Esophagus squamous epithelium (tissue), 5 donors: ENCODE measurements around the gene HSF2BP. TPM values are rescaled to one million over a fixed set of nuclear protein-coding genes. Genes with fewer than 3 reads are reported as not detected.
"Not testable (repeated sequence)": the region's sequence is repeated elsewhere in the genome, so short reads cannot be mapped to it uniquely, and the experiment has no call there.

ENCODE experiments used
- DNase-seq: peaks from one replicate; lab custom pipeline; 2025; lab: John Stamatoyannopoulos, UW
- H3K27ac ChIP-seq, 4 donors: fragments of 200-600 bp; sonication (generic); one replicate each; pipeline ENCODE4 v1.5.1; 2016 to 2019; ENCODE audit warnings: mild to moderate bottlenecking in 1 of 4
- H3K27me3 ChIP-seq, 4 donors: fragments of 200-600 bp; sonication (generic); 1 replicate in 3 of 4; 2 replicates in 1 of 4; pipeline versions ENCODE4 v1.5.1 to v1.6.0; 2017 to 2021; ENCODE audit warnings: antibody characterized with exemption in 1 of 4
- H3K36me3 ChIP-seq, 3 donors: fragments of 200-600 bp; sonication (generic); one replicate each; pipeline ENCODE4 v1.5.1; 2016 to 2019
- H3K4me1 ChIP-seq, 3 donors: fragments of 200-600 bp; sonication (generic); one replicate each; pipeline ENCODE4 v1.5.1; 2017 to 2019
- H3K4me3 ChIP-seq, 4 donors: fragments of 200-600 bp; sonication (generic); 1 replicate in 3 of 4; 2 replicates in 1 of 4; pipeline ENCODE4 v1.5.1; 2016 to 2019; ENCODE audit warnings: mild to moderate bottlenecking in 2 of 4, moderate library complexity in 1 of 4
- H3K9me3 ChIP-seq, 3 donors: fragments of 200-600 bp; sonication (generic); one replicate each; pipeline ENCODE4 v1.5.1; 2016 to 2019
- POLR2A ChIP-seq, 4 donors: fragments of 450-650 bp; IDR thresholded peaks; one replicate each; pipeline ENCODE4 v1.6.1; 2017; ENCODE audit warnings: antibody characterized with exemption in 4 of 4, mild to moderate bottlenecking in 4 of 4, moderate library complexity in 3 of 4
- WGBS, 2 donors: methylation state at CpG; one replicate each; pipeline ENCODE4 v1.1.5; 2018; 5-methylcytosine and 5-hydroxymethylcytosine counted together
- intact Hi-C: fragments of 100-400 bp; cut with DNase I; formaldehyde crosslinking; loops from one replicate; pipeline ENCODE4 v1.15.0; 2022
- total RNA-seq, 4 donors: library from RNA; depleted of rRNA; stranded (reverse); fragments of >200 nt; gene quantifications; one replicate each; pipeline ENCODE4 v1.1.0, GENCODE V29; 2016
- TF ChIP-seq, protein P1 (sequence below), 6 experiments: fragments of 450-650 bp in 4 of 6; fragments of 200-600 bp in 2 of 6; sonication (generic) in 2 of 6; IDR thresholded peaks; one replicate each; pipeline ENCODE4 v1.5.1; 2016 to 2019; ENCODE audit warnings: antibody characterized with exemption in 6 of 6, mild to moderate bottlenecking in 4 of 6, moderate library complexity in 4 of 6
- donor health status: DM: yes; HTN: yes; CAD: no.

Gene HSF2BP
- total RNA-seq, 4 donors from 2014 or later = 0.35 to 1.1 (median 0.76) TPM; not detected in 1

DNA sequence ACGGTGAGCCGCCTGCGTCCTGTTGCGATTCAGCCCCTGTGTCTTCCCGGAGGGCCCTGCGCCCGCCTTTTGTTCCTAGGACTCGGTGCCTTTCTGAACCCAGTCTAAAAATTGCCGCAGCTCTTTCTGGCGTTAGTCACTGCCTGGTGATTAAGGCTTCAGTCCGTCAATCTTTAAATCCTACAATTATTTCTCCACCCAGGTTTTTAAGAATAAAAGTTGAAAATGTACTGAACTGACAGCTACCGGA lies 43.4 kb upstream of the HSF2BP start:
- Histone ChIP-seq H3K27me3 (no peaks in the 10 kb centered on the region), H3K9me3 (no peaks in the 10 kb centered on the region), H3K4me1 (peaks cover 13 to 33% (median 15%) of the 10 kb centered on the region in 3 donors), H3K4me3 (peak overlapping the region in 3 of 4 donors; percentile 9 to 26 (median 18)), H3K36me3 (no peaks in the 10 kb centered on the region), H3K27ac (peak overlapping the region in 3 of 4 donors; percentile 70 to 81 (median 80))
- intact Hi-C loops = no loop called here
- DNase-seq = no peak
- TF ChIP-seq, protein P1, sequence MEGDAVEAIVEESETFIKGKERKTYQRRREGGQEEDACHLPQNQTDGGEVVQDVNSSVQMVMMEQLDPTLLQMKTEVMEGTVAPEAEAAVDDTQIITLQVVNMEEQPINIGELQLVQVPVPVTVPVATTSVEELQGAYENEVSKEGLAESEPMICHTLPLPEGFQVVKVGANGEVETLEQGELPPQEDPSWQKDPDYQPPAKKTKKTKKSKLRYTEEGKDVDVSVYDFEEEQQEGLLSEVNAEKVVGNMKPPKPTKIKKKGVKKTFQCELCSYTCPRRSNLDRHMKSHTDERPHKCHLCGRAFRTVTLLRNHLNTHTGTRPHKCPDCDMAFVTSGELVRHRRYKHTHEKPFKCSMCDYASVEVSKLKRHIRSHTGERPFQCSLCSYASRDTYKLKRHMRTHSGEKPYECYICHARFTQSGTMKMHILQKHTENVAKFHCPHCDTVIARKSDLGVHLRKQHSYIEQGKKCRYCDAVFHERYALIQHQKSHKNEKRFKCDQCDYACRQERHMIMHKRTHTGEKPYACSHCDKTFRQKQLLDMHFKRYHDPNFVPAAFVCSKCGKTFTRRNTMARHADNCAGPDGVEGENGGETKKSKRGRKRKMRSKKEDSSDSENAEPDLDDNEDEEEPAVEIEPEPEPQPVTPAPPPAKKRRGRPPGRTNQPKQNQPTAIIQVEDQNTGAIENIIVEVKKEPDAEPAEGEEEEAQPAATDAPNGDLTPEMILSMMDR (IDR thresholded peaks at IDR 0.05) = no peak
- TF ChIP-seq POLR2A (IDR thresholded peaks at IDR 0.05) = no peak
- 32 to 33% methylated on average over 4 to 12 of the region's 12 CpGs for WGBS, 2 donors

DNA sequence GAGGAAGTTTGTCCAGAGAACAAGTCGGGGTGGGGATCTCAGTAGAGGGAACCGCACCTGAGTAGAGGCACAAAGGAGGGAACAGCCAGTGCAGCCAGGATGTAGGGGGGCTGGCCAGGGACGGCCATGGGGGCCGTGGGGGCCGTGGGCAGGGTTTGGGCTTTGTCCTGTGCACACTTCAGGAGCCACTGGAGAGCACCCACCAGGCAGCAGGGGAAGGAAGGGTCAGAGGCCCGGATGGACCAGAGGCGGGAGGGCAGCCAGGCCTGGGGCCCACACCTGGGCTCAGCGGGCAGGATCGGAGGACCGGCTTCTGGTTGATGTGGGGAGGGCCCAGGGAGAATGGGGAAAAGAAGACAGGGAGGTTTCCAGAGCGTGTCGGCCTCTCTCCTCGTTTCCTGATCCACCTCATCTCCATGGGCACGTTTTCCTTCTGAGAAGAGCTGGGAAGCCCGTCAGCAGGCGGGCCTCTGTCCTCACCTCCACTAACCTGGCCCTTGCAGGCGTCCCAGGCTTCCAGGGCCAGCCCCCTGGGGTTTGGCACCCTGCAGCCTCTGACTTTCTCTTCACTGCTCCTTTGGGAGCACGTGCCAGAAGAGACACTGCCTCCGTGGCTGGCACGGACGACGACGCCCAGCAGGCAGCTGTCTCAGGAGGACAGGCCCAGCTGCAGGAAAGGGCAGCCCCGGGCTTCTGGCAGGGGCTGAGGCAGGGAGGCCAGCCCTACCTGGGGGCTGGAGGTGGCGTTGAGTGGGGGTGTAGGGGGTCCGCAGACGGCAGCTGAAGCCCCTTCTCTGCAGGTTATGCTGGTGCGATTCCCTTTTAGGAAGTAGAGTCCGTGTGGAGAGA lies 42.9 kb upstream of the HSF2BP start:
- peaks cover 13 to 33% (median 15%) of the 10 kb centered on the region in 3 donors for H3K4me1 ChIP-seq
- H3K4me3 ChIP-seq = peak overlapping the region in 3 of 4 donors; percentile 9 to 26 (median 18)
- TF ChIP-seq POLR2A (IDR thresholded peaks at IDR 0.05) = no peak
- TF ChIP-seq, protein P1 (IDR thresholded peaks at IDR 0.05) = no peak
- H3K27ac ChIP-seq = peak overlapping the region in 3 of 4 donors; percentile 70 to 81 (median 80)
- peaks cover 0 to under 1% (median 0%) of the 10 kb centered on the region in 3 donors for H3K36me3 ChIP-seq
- no peaks in the 10 kb centered on the region for H3K27me3 ChIP-seq
- intact Hi-C loops = no loop called here
- no peaks in the 10 kb centered on the region for H3K9me3 ChIP-seq
- 68 to 69% methylated on average over 15 to 17 of the region's 29 CpGs for WGBS, 2 donors
- DNase-seq = no peak

DNA sequence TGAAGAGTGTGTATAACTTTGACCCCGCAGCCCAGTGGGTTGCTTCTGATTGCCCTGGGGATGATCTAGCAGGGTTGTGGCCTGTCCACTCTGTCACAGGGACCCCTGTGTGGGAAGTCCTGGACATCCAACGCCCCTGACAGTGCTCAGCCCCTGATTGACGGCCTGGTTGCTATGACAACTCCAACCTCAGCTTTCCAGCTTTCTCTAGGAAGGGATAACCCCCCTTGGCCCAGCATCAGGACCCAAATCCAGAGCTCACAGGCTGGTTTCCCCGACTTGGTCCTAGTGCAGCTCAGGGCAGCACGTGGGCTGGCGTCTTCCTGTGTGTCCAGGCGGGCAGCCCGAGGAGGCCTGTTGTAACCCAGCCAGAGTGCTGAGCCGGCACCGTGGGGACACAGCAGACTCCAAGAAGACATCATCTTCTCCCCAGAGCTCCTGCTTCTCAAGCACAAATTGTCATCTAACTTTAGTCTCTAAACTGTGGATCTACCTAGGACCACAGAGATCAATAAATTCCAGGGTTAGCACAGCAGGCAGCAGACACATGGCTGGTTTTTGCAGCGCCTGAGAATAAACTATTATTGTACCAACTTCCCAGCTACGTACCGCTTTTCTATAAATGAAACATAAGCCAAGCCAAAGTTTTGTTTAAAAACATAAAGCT lies 40.8 kb upstream of the HSF2BP start:
- H3K27me3 ChIP-seq = no peaks in the 10 kb centered on the region
- peaks cover 0 to 21% (median 0%) of the 10 kb centered on the region in 3 donors for H3K36me3 ChIP-seq
- H3K9me3 ChIP-seq = no peaks in the 10 kb centered on the region
- peaks cover 13 to 33% (median 15%) of the 10 kb centered on the region in 3 donors for H3K4me1 ChIP-seq
- 77 to 84% methylated on average over 8 to 13 of the region's 13 CpGs for WGBS, 2 donors
- no peak overlapping the region for H3K4me3 ChIP-seq
- TF ChIP-seq POLR2A (IDR thresholded peaks at IDR 0.05) = no peak
- TF ChIP-seq, protein P1 (IDR thresholded peaks at IDR 0.05) = no peak
- intact Hi-C loops = no loop called here
- DNase-seq = no peak
- H3K27ac ChIP-seq = no peak overlapping the region

DNA sequence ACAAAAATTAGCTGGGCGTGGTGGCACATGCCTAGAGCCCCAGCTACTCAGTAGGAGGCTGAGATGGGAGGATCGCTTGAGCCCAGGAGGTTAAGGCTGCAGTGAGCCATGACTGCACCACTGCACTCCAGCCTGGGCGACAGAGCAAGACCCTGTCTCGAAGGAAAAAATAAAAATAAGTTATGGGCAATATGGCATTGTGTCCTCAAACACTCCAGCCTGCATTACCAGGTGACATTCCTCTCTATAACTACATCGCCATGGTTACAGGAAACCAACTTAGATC lies 40.1 kb upstream of the HSF2BP start:
- 86 to 95% methylated on average over 5 of the region's 5 CpGs for WGBS, 2 donors
- H3K36me3 ChIP-seq = peaks cover 0 to 27% (median 0%) of the 10 kb centered on the region in 3 donors
- H3K4me1 ChIP-seq = peaks cover 13 to 33% (median 15%) of the 10 kb centered on the region in 3 donors
- intact Hi-C loops, H3K4me3 ChIP-seq, H3K9me3 ChIP-seq, H3K27me3 ChIP-seq, H3K27ac ChIP-seq, DNase-seq: not testable (repeated sequence)

DNA sequence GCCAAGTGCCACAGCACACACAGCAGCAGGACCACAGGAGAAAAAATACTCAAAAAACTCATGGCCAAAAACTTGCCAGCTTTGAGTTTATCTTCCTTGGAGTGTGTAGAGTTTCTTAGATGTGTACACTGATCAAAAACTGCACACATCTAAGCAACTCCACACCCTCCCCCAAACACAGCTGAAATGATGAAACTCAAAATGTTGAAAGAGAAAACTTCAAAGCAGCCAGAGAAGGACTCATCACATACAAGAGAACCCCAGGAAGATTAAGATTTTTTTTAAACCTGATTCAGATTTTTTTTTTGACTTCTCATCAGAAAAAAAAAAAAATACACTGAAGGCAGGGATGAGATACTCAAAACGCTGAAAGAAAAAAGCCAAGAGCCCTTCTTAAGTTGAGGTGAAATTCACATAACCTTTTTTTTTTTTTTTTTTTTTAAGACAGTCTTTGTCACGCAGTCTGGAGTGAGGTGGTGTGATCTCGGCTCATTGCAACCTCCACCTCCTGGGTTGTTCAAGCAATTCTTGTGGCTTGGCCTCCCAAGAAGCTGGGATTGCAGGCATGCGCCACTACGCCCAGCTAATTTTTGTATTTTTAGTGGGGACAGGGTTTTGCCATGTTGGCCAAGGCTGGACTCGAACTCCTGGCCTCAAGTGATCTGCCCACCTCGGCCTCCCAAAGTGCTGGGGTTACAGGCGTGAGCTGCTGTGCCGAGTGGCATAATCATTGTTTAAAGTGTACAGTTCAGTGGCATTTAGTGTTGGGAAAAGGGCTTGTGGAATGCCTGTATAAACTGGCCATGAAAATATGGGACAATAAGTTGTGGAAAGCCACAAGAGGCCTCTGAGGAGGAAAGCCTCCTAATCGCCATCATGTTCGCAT lies 38.7 kb upstream of the HSF2BP start:
- intact Hi-C loops = no loop called here
- Histone ChIP-seq H3K27me3 (no peaks in the 10 kb centered on the region), H3K4me3 (no peak overlapping the region), H3K4me1 (peaks cover 8 to 21% (median 10%) of the 10 kb centered on the region in 3 donors), H3K9me3 (no peaks in the 10 kb centered on the region), H3K36me3 (peaks cover 0 to 42% (median 13%) of the 10 kb centered on the region in 3 donors), H3K27ac (no peak overlapping the region)
- TF ChIP-seq POLR2A (IDR thresholded peaks at IDR 0.05) = no peak
- TF ChIP-seq, protein P1 (IDR thresholded peaks at IDR 0.05) = no peak
- no peak for DNase-seq
- WGBS, 2 donors = 84 to 89% methylated on average over 5 to 7 of the region's 11 CpGs
